GM23248 (cell line): Measurements from ENCODE around the gene LAMA2.

Experiments used
- EZH2 ChIP-seq: fragments of 200-600 bp; sonication (generic); IDR thresholded peaks from 2 replicates; pipeline ENCODE4 v1.6.1; 2018; ENCODE audit warnings: antibody characterized with exemption, mild to moderate bottlenecking; ENCODE audit not compliant: insufficient read depth, poor library complexity, severe bottlenecking
- EZH2phosphoT487 ChIP-seq: fragments of 200-600 bp; sonication (generic); IDR thresholded peaks from 2 replicates; pipeline ENCODE4 v1.6.1; 2018; ENCODE audit warnings: antibody characterized with exemption, moderate library complexity, mild to moderate bottlenecking, low read depth; ENCODE audit not compliant: insufficient read depth

- TF ChIP-seq EZH2, result no peak
- no peak for TF ChIP-seq EZH2phosphoT487
These were observed 374.3 kb downstream of the LAMA2 start for GRCh38 chr6:129257196-129257595.
